Upper lobe of left lung (tissue), 6 donors: ENCODE data around the gene EWSR1. TPM values are rescaled to one million over a fixed set of nuclear protein-coding genes. Genes with fewer than 3 reads are reported as not detected.

Experiments
- ATAC-seq, 2 donors: fragments of 200-7000 bp; cut with Tn5 transposase; one replicate each; pipeline ENCODE4 v1.9.1; 2022; ENCODE audit warnings: mild to moderate bottlenecking in 2 of 2, moderate library complexity in 2 of 2; ENCODE audit not compliant: low FRiP score in 2 of 2
- DNase-seq, 2 donors: peaks; one replicate each; pipeline ENCODE4 v3.0.0-alpha.2; 2019 to 2020
- H3K27ac ChIP-seq, 4 donors: fragments of 200-600 bp; sonication (generic); one replicate each; pipeline ENCODE4 v1.5.1; 2016 to 2019
- H3K27me3 ChIP-seq, 4 donors: fragments of 200-600 bp; sonication (generic); one replicate each; pipeline ENCODE4 v1.5.1; 2017 to 2019
- H3K36me3 ChIP-seq, 4 donors: fragments of 200-600 bp; sonication (generic); one replicate each; pipeline ENCODE4 v1.5.1; 2016 to 2019
- H3K4me1 ChIP-seq, 4 donors: fragments of 200-600 bp; sonication (generic); one replicate each; pipeline ENCODE4 v1.5.1; 2018 to 2019
- H3K4me3 ChIP-seq, 4 donors: fragments of 200-600 bp; sonication (generic); one replicate each; pipeline ENCODE4 v1.5.1; 2017 to 2019; ENCODE audit warnings: mild to moderate bottlenecking in 2 of 4, moderate library complexity in 1 of 4
- H3K9me3 ChIP-seq, 4 donors: fragments of 200-600 bp; sonication (generic); one replicate each; pipeline ENCODE4 v1.5.1; 2018 to 2019
- EP300 ChIP-seq, 4 donors: sonication (generic); formaldehyde crosslinking; IDR thresholded peaks; one replicate each; pipeline ENCODE4 v1.5.1; 2017; ENCODE audit warnings: antibody characterized with exemption in 4 of 4, control low read depth in 2 of 4
- POLR2A ChIP-seq, 4 donors: fragments of 450-650 bp; IDR thresholded peaks; one replicate each; pipeline ENCODE4 v1.5.1; 2016 to 2017; ENCODE audit warnings: antibody characterized with exemption in 4 of 4, mild to moderate bottlenecking in 2 of 4
- POLR2AphosphoS5 ChIP-seq, 2 donors: sonication (generic); formaldehyde crosslinking; IDR thresholded peaks; one replicate each; pipeline ENCODE4 v1.5.1; 2017; ENCODE audit warnings: antibody characterized with exemption in 2 of 2
- WGBS, 2 donors: methylation state at CpG; one replicate each; pipeline ENCODE4 v1.1.5; 2017 to 2018; 5-methylcytosine and 5-hydroxymethylcytosine counted together
- total RNA-seq, 6 donors: library from RNA; depleted of rRNA in 4 of 6; stranded (reverse); fragments of >200 nt in 4 of 6; gene quantifications; one replicate each; pipeline versions ENCODE4 v1.1.0 to v1.2.1, GENCODE V29; 2016 to 2021
- TF ChIP-seq, protein P1 (sequence below), 6 experiments: fragments of 450-650 bp in 4 of 6; fragments of 200-600 bp in 2 of 6; sonication (generic) in 2 of 6; IDR thresholded peaks; one replicate each; pipeline ENCODE4 v1.5.1; 2016 to 2019; ENCODE audit warnings: antibody characterized with exemption in 6 of 6
- donor health status: DM: no; HTN: no; CAD: no; lungs with moderate emphysema.
- donor health status: DM: no; HTN: yes; CAD: no; lungs with severe emphysema.

The EWSR1 gene
- total RNA-seq, 6 donors from 2014 or later: 156 to 293 (median 183) TPM

DNA sequence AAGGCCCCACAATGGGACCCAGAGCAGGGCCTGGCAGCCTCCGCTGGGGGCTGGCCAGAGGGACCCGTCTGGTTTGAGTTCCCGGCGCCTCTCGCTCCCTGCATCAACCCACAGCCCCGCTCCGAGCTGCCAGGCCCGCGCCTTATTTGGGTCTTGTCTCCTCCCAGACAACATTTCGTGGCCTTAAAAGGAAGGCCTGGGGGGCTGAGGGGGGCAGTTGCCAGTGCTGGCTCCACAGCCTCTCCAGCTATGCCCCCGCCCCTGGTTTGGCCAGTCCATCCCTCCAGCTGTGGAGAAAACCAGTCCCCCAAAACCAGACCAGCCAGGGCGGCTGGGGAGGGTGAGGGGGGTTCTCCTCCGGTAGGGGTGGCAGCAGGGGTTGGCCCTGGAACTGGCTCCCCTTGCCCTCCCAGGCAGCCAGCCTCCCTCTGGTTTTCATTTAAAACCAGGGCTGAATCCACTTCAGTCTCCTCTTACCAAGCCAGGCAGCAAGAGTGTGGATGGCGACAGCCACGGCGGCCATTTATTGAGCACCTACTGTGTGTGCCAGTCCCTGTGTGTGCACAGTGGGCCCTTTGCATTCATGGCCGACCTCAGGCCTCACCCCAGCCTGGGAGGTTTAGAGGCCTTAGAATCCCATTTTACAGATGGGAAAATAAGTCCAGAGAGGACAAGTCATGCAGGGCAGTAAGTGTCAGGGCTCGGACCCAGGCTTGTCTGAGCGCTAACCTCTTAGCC, 43.8 kb upstream of the EWSR1 start:
- Histone ChIP-seq H3K4me1 (peaks cover 18 to 35% (median 23%) of the 10 kb centered on the region in 4 donors), H3K4me3 (no peak overlapping the region), H3K27ac (peak overlapping the region; percentile 68 to 89 (median 74)), H3K27me3 (no peaks in the 10 kb centered on the region), H3K36me3 (no peaks in the 10 kb centered on the region), H3K9me3 (no peaks in the 10 kb centered on the region)
- WGBS, 2 donors: 81 to 83% methylated on average over 12 to 19 of the region's 19 CpGs
- ATAC-seq (peak in 1 of 2 donors; percentile 13), DNase-seq (peak in 1 of 2 donors; percentile 87)
- TF ChIP-seq EP300 (IDR thresholded peaks at IDR 0.05): no peak
- no peak for TF ChIP-seq POLR2AphosphoS5 (IDR thresholded peaks at IDR 0.05)
- TF ChIP-seq, protein P1, sequence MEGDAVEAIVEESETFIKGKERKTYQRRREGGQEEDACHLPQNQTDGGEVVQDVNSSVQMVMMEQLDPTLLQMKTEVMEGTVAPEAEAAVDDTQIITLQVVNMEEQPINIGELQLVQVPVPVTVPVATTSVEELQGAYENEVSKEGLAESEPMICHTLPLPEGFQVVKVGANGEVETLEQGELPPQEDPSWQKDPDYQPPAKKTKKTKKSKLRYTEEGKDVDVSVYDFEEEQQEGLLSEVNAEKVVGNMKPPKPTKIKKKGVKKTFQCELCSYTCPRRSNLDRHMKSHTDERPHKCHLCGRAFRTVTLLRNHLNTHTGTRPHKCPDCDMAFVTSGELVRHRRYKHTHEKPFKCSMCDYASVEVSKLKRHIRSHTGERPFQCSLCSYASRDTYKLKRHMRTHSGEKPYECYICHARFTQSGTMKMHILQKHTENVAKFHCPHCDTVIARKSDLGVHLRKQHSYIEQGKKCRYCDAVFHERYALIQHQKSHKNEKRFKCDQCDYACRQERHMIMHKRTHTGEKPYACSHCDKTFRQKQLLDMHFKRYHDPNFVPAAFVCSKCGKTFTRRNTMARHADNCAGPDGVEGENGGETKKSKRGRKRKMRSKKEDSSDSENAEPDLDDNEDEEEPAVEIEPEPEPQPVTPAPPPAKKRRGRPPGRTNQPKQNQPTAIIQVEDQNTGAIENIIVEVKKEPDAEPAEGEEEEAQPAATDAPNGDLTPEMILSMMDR (IDR thresholded peaks at IDR 0.05): no peak

DNA sequence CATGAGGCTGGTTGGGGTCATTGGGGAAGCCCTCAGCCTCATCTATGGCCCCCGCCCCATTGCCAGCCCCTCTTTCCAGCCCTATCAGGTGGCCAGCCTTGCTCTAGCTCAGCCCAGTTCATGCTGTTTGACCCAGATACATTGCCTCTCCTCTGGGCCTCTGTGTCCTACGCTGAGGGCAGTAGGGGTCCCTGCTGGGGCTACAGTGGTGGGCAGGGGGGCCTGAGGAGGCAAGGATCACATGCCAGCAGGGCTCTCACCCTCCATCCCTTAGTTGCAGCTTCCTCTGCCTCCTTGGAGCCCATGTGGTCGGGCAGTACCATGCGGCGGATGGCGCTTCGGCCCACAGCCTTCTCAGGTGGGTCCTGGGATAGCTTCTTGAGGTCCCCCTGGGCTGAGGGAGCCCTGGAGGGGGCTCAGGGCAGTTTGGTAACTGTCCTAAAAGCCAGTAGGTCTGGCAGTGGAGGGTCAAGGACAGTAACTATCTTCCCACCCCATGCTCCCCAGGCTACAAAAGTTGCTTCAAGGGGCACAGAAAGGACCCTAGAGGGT, 43.1 kb upstream of the EWSR1 start:
- Histone ChIP-seq H3K27me3 (no peaks in the 10 kb centered on the region), H3K4me1 (peaks cover 18 to 34% (median 23%) of the 10 kb centered on the region in 4 donors), H3K9me3 (no peaks in the 10 kb centered on the region), H3K36me3 (no peaks in the 10 kb centered on the region), H3K4me3 (no peak overlapping the region), H3K27ac (peak overlapping the region; percentile 68 to 89 (median 74))
- DNase-seq (peak in 1 of 2 donors; percentile 74), ATAC-seq (no peak)
- 90% methylated on average over 5 to 7 of the region's 7 CpGs for WGBS, 2 donors
- TF ChIP-seq EP300 (IDR thresholded peaks at IDR 0.05): no peak
- TF ChIP-seq, protein P1 (IDR thresholded peaks at IDR 0.05): no peak
- no peak for TF ChIP-seq POLR2AphosphoS5 (IDR thresholded peaks at IDR 0.05)
- no peak for TF ChIP-seq POLR2A (IDR thresholded peaks at IDR 0.05)

DNA sequence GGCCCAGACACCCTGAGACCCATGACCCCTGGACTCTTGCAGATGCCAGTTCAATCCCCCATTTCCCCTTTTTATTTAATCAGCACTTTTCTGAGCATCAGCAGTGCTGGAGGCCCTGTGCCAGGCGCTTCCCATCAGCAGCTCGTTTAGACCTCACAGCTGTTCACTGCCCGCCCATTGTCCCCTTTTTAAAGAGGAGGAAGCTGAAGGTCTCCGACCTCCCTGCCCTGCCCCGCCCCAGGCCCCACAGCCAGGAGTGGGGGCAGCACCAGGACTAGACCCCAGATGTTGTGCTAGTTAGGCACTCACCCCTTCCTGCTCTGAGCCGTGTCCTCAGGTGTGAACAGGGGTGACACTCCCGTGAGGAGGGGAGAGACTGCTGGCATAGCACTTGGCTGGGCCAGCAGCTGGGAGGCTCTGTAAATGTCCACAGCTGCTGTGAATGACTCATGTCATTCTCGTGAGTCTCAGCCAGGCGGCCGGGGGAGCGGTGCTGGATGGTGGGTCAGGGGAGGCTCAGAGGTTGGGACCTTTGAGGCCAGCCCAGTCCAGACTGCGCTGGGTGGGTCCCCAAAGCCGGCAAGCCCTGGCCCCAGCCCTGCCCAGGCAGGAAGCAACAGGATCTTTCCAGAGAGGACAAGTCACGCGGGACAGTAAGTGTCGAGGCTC, 42.5 kb upstream of the EWSR1 start:
- H3K4me3 ChIP-seq: no peak overlapping the region
- peaks cover 18 to 28% (median 22%) of the 10 kb centered on the region in 4 donors for H3K4me1 ChIP-seq
- TF ChIP-seq POLR2AphosphoS5 (IDR thresholded peaks at IDR 0.05) (peak in 1 of 2 donors; percentile 61), EP300 (IDR thresholded peaks at IDR 0.05) (peak in 1 of 4 donors; percentile 67)
- TF ChIP-seq, protein P1 (IDR thresholded peaks at IDR 0.05): no peak
- H3K9me3 ChIP-seq: no peaks in the 10 kb centered on the region
- peak; percentile 42 to 82 for DNase-seq
- peak; percentile 77 to 87 for ATAC-seq
- H3K27ac ChIP-seq: peak overlapping the region; percentile 68 to 89 (median 74)
- 27% methylated on average over 2 to 11 of the region's 16 CpGs for WGBS, 2 donors
- H3K36me3 ChIP-seq: no peaks in the 10 kb centered on the region
- H3K27me3 ChIP-seq: no peaks in the 10 kb centered on the region

DNA sequence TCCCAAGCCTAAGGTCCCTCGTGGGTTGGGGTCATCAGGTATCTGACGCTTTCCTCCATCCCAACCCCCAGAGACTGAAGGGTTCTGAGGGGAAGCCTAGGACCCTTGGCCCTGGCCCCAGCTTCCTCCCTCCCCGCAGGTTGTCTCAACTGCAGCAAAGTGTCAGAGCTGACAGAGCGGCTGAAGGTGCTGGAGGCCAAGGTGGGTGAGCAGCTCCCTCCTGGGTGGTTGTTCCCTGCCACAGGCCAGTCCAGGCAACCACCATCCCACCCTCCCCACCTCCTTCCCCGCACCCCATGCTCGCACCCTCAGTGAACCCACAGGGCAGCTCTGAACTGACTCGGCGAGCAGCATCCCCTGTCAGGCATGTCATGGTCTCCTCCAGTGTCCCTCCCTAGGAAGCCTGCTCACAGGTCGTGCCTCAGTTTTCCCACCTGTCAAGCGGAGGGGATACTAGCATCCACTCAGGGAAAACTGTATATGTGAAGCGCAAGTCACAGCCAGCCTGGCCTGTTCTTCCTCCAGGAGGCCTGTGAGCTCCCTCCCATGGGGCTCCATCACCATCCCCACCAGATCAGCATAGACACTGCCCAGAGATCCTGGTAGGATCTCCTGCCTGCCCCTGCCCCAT, 41.6 kb upstream of the EWSR1 start:
- peak overlapping the region; percentile 68 to 89 (median 74) for H3K27ac ChIP-seq
- peak in 1 of 2 donors; percentile 17 for DNase-seq
- 91 to 92% methylated on average over 4 to 11 of the region's 11 CpGs for WGBS, 2 donors
- ATAC-seq: no peak
- peaks cover 18 to 27% (median 21%) of the 10 kb centered on the region in 4 donors for H3K4me1 ChIP-seq
- no peaks in the 10 kb centered on the region for H3K9me3 ChIP-seq
- H3K4me3 ChIP-seq: no peak overlapping the region
- TF ChIP-seq POLR2A (IDR thresholded peaks at IDR 0.05) (no peak), POLR2AphosphoS5 (IDR thresholded peaks at IDR 0.05) (no peak), EP300 (IDR thresholded peaks at IDR 0.05) (no peak)
- TF ChIP-seq, protein P1 (IDR thresholded peaks at IDR 0.05): no peak
- no peaks in the 10 kb centered on the region for H3K36me3 ChIP-seq
- H3K27me3 ChIP-seq: no peaks in the 10 kb centered on the region
